ENCODE measurements around the gene GPR87. TPM values are rescaled to one million over a fixed set of nuclear protein-coding genes. Genes with fewer than 3 reads are reported as not detected.

The GPR87 gene, protein sequence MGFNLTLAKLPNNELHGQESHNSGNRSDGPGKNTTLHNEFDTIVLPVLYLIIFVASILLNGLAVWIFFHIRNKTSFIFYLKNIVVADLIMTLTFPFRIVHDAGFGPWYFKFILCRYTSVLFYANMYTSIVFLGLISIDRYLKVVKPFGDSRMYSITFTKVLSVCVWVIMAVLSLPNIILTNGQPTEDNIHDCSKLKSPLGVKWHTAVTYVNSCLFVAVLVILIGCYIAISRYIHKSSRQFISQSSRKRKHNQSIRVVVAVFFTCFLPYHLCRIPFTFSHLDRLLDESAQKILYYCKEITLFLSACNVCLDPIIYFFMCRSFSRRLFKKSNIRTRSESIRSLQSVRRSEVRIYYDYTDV
- total RNA-seq = not detected

DNA sequence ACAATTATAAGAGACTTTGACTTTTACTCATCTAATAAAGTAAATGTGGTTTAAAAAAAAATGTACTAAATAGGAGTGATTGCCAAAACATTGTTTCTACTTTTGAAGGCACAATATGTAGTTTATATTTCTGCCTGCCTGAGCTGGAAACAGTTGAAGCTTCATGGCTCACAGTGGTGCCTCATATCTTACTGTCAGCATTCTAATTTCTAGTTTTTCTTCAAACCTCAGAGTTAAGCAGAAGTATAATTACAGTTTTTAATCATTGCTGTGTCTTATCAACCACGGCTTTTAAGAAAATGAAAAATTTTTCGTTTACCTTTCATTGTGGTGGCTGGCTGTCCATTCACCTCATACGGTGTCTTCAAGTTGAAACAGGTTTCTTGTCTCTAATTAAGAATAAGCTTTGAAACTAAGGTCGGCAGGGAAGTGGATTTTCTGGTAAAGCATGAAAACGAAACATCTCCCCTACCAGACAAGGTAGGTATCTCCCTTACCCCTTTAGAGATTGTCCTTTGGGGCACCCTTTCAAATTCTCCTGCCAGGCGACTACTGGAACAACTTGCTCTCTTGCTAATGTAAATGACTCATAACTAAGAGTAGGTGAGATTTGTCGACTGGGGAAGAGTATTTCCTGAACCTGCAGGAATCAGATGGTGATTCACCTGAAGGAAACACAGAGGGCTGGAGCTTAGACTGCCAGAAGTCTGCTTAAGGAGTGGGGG, at the start of gene GPR87:
GPR87 (minus strand) TSS at position 554 of the 725 bp plus-strand sequence. CDS start 16,720 bp downstream, outside the sequence.
- TF ChIP-seq, protein P1, sequence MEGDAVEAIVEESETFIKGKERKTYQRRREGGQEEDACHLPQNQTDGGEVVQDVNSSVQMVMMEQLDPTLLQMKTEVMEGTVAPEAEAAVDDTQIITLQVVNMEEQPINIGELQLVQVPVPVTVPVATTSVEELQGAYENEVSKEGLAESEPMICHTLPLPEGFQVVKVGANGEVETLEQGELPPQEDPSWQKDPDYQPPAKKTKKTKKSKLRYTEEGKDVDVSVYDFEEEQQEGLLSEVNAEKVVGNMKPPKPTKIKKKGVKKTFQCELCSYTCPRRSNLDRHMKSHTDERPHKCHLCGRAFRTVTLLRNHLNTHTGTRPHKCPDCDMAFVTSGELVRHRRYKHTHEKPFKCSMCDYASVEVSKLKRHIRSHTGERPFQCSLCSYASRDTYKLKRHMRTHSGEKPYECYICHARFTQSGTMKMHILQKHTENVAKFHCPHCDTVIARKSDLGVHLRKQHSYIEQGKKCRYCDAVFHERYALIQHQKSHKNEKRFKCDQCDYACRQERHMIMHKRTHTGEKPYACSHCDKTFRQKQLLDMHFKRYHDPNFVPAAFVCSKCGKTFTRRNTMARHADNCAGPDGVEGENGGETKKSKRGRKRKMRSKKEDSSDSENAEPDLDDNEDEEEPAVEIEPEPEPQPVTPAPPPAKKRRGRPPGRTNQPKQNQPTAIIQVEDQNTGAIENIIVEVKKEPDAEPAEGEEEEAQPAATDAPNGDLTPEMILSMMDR (IDR thresholded peaks at IDR 0.05; ENCODE audit: low read depth) = no peak

DNA sequence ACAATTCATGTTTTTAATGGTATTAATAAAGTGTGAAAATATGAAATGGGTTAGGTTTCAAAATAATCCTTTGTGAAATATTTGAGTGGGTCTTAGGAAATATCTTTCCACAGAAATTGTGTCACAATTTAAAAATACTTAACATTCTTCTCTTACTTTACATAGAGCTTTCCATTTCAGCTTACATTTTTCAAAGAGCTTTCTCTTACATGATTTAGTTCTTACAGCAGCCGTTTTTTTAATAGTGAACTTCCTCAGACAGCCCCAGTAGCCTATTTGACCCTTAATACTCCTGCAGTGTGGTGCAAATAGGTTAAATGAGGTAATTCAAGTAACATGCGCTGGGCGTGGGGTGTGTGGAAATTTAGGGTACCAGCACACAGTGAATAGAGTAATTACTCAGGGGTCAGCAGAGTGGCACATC, 46.1 kb upstream of the GPR87 start:
- TF ChIP-seq, protein P1 (IDR thresholded peaks at IDR 0.05; ENCODE audit: low read depth) = no peak

DNA sequence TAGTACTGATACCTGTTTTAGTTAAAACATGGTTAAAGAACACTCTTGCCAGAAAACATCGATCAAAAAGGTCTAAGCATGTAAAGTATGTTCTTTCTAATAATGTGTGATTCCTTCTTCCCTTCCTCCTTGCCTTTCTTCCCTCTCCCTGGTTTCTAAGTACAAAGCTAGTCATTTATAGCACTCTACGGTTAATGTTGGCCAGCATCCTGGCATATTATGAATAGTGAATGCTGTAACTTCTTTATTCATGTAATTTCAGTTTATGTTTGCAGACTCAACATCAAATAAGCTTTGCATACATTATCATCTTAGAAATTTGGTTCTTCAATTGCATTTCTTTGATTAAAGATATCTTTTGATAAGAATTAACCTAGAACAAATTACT, 40.8 kb upstream of the GPR87 start:
- TF ChIP-seq, protein P1 (IDR thresholded peaks at IDR 0.05; ENCODE audit: low read depth) = no peak

DNA sequence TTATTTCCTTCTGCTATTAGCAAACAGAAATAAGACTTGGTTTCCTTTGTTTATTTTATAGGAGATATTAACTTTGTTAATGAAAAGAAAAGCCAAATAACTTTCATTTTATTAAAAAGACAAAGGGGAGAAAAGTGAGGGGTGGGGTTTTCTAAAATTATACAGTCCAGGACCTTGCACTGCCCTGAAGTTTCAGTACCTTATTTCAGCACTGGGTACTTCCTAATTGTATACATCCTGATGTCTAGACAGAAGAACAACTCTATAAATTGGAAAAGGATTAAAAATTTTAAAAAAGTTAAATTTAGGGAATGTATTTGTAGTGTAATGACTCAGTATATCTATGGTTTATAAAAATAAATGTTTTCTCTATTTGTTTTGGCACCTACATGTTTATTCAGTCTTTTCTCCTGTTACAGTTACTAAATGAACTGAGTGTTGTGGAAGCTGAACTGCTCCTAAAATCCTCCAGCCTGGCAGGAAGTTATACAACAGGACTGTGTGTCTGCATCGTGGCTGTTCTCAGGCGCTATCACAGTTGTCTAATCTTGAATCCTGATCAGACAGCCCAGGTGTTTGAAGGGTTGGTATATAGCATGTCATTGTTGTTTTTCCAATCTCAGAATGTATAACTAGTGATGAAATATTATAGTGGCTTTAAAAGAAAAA, 40.3 kb upstream of the GPR87 start:
- TF ChIP-seq, protein P1 (IDR thresholded peaks at IDR 0.05; ENCODE audit: low read depth) = no peak

DNA sequence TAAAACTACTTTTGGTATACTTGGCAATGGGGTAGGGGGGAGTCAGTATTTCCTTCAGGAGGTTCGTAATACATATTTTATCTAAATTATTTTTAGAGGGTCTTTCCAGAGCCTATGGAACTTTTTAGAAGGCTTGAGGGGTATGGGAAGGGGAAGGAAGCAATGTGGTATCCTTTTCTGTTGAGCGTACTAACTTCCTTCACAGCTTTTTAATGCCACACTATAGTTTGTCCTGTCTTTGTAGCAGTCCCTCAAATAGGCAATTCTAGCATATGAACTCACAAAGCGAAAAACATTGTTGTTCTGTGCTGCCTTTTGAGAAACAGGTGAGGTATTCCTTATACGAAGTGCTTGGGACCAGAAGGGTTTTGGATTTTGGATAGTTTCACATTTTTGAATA, 35.0 kb upstream of the GPR87 start:
- TF ChIP-seq, protein P1 (IDR thresholded peaks at IDR 0.05; ENCODE audit: low read depth) = no peak

DNA sequence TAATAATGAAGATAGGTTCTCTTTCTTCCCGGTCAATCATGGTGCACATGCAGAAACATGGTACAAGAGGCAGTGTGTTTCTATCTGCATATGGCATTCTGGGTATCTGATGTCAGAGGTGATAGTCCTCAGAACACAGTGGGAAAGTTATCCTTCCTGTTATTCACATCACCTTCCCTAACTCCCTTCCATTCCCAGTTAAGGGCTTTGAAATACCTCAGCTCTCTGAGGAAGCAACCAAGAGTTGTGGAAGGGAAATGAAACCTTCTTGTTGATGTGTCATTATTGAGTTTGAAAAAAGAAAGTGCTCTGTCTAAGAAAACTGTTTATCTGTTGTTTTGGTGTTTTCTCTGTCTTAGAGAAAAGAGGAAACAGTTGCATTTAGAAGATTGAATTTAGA, 34.6 kb upstream of the GPR87 start:
- TF ChIP-seq, protein P1 (IDR thresholded peaks at IDR 0.05; ENCODE audit: low read depth) = no peak

DNA sequence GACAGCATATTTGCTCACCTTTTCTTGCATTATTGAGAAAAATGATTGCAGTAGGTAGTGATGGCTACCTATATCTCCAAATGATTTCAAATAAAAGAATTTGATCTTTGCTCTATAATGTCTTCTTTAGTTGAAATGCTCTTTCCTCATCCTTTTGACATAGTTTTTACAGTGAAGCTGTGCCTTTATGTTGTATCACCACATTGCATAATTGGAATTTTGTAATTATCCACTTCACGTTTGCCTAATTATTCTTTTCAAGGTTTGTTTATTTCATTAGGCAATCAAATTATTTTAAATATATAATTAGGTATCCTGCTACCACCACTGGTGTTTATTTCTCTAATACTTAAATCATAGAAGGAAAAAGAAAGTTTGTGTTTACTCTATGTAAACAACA, 34.0 kb upstream of the GPR87 start:
- TF ChIP-seq, protein P1 (IDR thresholded peaks at IDR 0.05; ENCODE audit: low read depth) = no peak

Measured in subcutaneous adipose tissue (tissue), 4 donors.